Panc1 (cell line): ENCODE data around the gene HLA-DMB. TPM values are rescaled to one million over a fixed set of nuclear protein-coding genes. Genes with fewer than 3 reads are reported as not detected.

Experiments
- ATAC-seq: fragments of 200-7000 bp; cut with Tn5 transposase; 2 replicates; pipeline ENCODE4 v1.9.1; 2020; ENCODE audit warnings: mild to moderate bottlenecking, moderate library complexity
- BruUV-seq: library from RNA; stranded (reverse); fragments of 400-500 nt; replicated peaks from 2 replicates; lab custom pipeline; 2021; lab: Mats Ljungman, UMichigan
- CTCF ChIA-PET: fragments of 300-600 bp; sonication (Branson Sonifier 250); formaldehyde crosslinking; loops from one replicate; lab custom pipeline; 2022; ENCODE audit warnings: antibody characterized with exemption; lab: Charles Lee
- POLR2A ChIA-PET: fragments of 300-600 bp; sonication (Branson Sonifier 250); formaldehyde crosslinking; loops from one replicate; lab custom pipeline; 2022; ENCODE audit warnings: antibody characterized with exemption; lab: Charles Lee
- DNase-seq: peaks from one replicate; pipeline ENCODE4 v3.0.0-alpha.2; 2010; ENCODE audit warnings: low read depth, low spot score
- H3K27ac ChIP-seq: 2 replicates; pipeline ENCODE4 v1.5.1; 2011; ENCODE audit warnings: mild to moderate bottlenecking, low read length, inconsistent platforms
- H3K27me3 ChIP-seq: fragments of 200-500 bp; sonication (Bioruptor generic); 2 replicates; pipeline ENCODE4 v1.6.0; 2014; ENCODE audit warnings: low read length, inconsistent platforms; ENCODE audit not compliant: control insufficient read depth, insufficient read depth
- H3K36me3 ChIP-seq: fragments of 200-500 bp; sonication (Bioruptor generic); 2 replicates; pipeline ENCODE4 v1.5.1; 2014; ENCODE audit warnings: inconsistent platforms, mild to moderate bottlenecking, low read length, moderate library complexity; ENCODE audit not compliant: control insufficient read depth, insufficient read depth
- H3K4me1 ChIP-seq: 2 replicates; pipeline ENCODE4 v1.5.1; 2011; ENCODE audit warnings: inconsistent platforms, mild to moderate bottlenecking, low read length, moderate library complexity; ENCODE audit not compliant: control insufficient read depth, insufficient read depth
- H3K4me3 ChIP-seq, 2 experiments: 2 replicates each; pipeline ENCODE4 v1.5.1; 2011 to 2012; ENCODE audit warnings: low read depth in 2 of 2, low read length in 2 of 2, mild to moderate bottlenecking in 2 of 2, inconsistent platforms in 1 of 2, moderate library complexity in 1 of 2
- H3K9me3 ChIP-seq: fragments of 200-500 bp; sonication (Bioruptor generic); 2 replicates; pipeline ENCODE4 v1.5.1; 2014; ENCODE audit warnings: low read depth, mild to moderate bottlenecking, inconsistent platforms, low read length, moderate library complexity; ENCODE audit not compliant: control insufficient read depth, insufficient read depth
- CTCF ChIP-seq: fragments of 450-650 bp; IDR thresholded peaks from 2 replicates; pipeline ENCODE4 v1.5.1; 2017; ENCODE audit warnings: mild to moderate bottlenecking
- POLR2AphosphoS5 ChIP-seq: IDR thresholded peaks from 2 replicates; pipeline ENCODE4 v1.6.1; 2012; ENCODE audit warnings: mild to moderate bottlenecking, low read depth, low read length, moderate library complexity
- REST ChIP-seq, 2 experiments: IDR thresholded peaks; 2 replicates each; pipeline ENCODE4 v1.6.1; 2011 to 2012; ENCODE audit warnings: low read depth in 2 of 2, control low read depth in 1 of 2, low read length in 1 of 2, mild to moderate bottlenecking in 1 of 2, moderate library complexity in 1 of 2; ENCODE audit not compliant: insufficient read depth in 1 of 2
- SIN3A ChIP-seq: IDR thresholded peaks from 2 replicates; pipeline ENCODE4 v1.6.1; 2012; ENCODE audit warnings: low read depth, mild to moderate bottlenecking, low read length, moderate library complexity, borderline replicate concordance; ENCODE audit not compliant: insufficient read depth
- TCF7L2 ChIP-seq: IDR thresholded peaks from 2 replicates; pipeline ENCODE4 v1.6.1; 2011; ENCODE audit warnings: mild to moderate bottlenecking, low read depth, low read length, inconsistent platforms
- in situ Hi-C: cut with HindIII; loops from 2 replicates; pipeline ENCODE4 v1.10.0; 2016; ENCODE audit warnings: low sequenced_read_pairs, low pct_unique_long_range_greater_than_20kb
- intact Hi-C: fragments of 100-400 bp; cut with micrococcal nuclease; formaldehyde crosslinking; loops from one replicate; pipeline ENCODE4 v1.10.0; 2022; ENCODE audit not compliant: unreplicated experiment
- total RNA-seq: library from RNA; stranded (reverse); gene quantifications from one replicate; pipeline ENCODE4 v1.2.1, GENCODE V29; 2021; ENCODE audit not compliant: unreplicated experiment

HLA-DMB gene
- total RNA-seq, 1 experiment from 2014 or later = 0.44 TPM

- in situ Hi-C loops (no loop called here), intact Hi-C loops (no loop called here)
- ChIA-PET POLR2A (interaction anchor here (1.8 kb wide), 1 partner anchor 19 kb away, joined by 8 read pairs; no protein-coding TSS in a partner anchor), CTCF (interaction anchor here (1.0 to 2.4 kb wide), 6 partner anchors 10 to 81 kb away, joined by 3 to 10 read pairs (median 4); no protein-coding TSS in a partner anchor)
- DNase-seq = no peak
- Histone ChIP-seq H3K9me3 (no peaks in the 10 kb centered on the region), H3K4me1 (no peaks in the 10 kb centered on the region), H3K27ac (no peak within 1 kb of the TSS), H3K27me3 (no peaks in the 10 kb centered on the region), H3K4me3 (no peak within 1 kb of the TSS), H3K36me3 (no peaks in the 10 kb centered on the region)
- TF ChIP-seq CTCF = peak; percentile 75
- no peak for TF ChIP-seq SIN3A
- ATAC-seq = peak; percentile 87
- no TSS peak for BruUV-seq
These were observed 12.2 kb upstream of the HLA-DMB start, which contains the start of gene HLA-DMA for GRCh38 chr6:32952817-32953739. Gene HLA-DMA, minus strand, starts transcription at chr6:32953097. Its CDS starts 61 bp downstream, at chr6:32953036.

DNA sequence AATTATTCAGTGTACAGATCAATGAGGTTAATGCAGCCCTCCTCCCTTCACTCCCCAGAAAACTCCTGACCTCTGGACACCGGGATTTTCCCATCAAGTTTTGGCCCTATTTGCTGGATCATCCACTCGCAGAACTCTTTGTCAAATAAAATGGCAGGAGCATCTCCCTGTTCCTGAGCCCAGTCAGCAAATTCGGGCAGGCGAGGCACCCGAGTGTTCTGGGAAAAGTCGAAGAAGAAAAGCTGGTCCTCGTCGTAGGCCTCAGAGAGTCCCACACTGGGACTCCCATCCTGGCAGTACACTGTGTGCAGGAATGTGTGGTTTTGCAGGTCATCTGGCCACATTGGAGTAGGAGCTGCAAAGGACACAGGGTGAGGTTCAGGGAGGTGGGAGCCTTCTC is 9.6 kb upstream of the HLA-DMB start:
- H3K36me3 ChIP-seq = no peaks in the 10 kb centered on the region
- no peak for ATAC-seq
- BruUV-seq = no TSS peak
- DNase-seq = no peak
- no peaks in the 10 kb centered on the region for H3K4me1 ChIP-seq
- ChIA-PET POLR2A (no interaction called here), CTCF (interaction anchor here (0.6 kb wide), 1 partner anchor 188 kb away, joined by 5 read pairs; no protein-coding TSS in a partner anchor)
- H3K4me3 ChIP-seq = no peak overlapping the region
- no peaks in the 10 kb centered on the region for H3K9me3 ChIP-seq
- intact Hi-C loops = no loop called here
- H3K27me3 ChIP-seq = no peaks in the 10 kb centered on the region
- in situ Hi-C loops = no loop called here
- no peak for TF ChIP-seq REST (IDR thresholded peaks at IDR 0.05; ENCODE audit: insufficient read depth in 1 of 2, low read depth in 2 of 2, low read length in 1 of 2)
- TF ChIP-seq SIN3A = no peak
- TF ChIP-seq POLR2AphosphoS5 = no peak
- no peak for TF ChIP-seq TCF7L2
- no peak overlapping the region for H3K27ac ChIP-seq
